ENCODE measurements around the gene GAPVD1.
"Not testable (repeated sequence)": the region's sequence is repeated elsewhere in the genome, so short reads cannot be mapped to it uniquely, and the experiment has no call there.

Gene GAPVD1

DNA sequence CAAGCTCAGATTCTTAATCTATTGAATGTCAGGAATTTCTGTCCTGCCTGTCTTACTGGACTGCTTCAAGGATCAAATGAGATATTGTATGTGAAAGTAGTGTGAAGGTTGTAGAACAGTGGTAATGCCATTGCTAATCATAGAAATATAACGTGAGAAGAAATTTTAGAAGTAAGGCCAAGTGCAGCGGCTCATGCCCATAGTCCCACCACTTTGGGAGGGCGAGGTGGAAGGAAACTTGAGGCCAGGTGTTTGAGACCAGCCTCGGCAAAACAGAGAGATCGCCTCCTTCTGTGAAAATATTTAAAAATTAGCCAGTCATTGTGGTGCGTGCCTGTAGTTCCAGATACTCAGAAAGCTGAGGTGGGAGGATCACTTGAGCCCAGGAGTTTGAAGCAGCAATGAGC, 15.4 kb upstream of the GAPVD1 start:
- DNase-seq, result no peak

DNA sequence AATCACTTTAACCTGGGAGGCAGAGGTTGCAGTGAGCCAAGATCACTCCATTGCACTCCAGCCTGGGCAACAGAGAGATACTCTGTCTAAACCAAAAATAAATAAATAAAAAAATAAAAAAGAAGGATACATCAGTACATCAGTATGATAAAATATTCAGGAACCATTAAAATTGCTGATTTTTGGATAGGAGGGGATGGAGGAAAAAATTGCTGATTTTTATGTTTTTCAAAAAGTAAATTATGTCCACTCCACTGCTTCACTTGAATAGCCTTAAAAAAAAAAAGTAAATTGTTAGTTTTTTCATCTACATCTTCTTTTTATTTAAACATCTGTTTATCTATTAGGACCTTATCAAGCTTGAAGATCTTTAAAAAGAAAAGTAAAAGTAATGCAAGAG, 7.4 kb upstream of the GAPVD1 start:
- no peak for DNase-seq

DNA sequence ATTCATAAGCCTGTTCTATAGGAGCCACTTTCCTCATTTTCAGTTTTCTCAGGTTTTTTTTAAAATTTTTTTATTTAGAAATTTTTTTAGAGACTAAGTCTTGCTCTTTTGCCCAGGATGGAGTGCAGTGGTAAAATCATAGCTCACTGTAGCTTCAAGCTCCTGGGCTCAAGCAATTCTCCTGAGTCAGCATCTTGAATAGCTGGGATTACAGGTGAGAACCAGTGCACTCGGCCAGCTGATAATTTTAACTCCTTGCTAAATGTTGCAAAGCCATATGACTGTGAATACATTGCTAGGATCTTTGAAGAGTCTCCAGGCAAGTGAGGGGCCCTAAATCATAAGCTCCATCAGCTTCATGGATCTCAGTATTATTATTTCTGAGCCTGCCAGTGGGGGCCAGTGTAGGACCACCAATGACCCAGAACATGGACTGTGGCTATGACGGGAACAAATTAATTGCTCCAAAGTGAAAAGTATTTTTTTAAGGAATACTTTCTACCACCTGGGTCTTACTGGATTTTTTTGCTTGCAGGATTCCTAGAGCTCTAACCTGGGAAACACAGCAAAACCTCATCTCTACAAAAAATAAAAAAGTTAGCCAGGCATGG, 5.7 kb upstream of the GAPVD1 start:
- no peak for DNase-seq

DNA sequence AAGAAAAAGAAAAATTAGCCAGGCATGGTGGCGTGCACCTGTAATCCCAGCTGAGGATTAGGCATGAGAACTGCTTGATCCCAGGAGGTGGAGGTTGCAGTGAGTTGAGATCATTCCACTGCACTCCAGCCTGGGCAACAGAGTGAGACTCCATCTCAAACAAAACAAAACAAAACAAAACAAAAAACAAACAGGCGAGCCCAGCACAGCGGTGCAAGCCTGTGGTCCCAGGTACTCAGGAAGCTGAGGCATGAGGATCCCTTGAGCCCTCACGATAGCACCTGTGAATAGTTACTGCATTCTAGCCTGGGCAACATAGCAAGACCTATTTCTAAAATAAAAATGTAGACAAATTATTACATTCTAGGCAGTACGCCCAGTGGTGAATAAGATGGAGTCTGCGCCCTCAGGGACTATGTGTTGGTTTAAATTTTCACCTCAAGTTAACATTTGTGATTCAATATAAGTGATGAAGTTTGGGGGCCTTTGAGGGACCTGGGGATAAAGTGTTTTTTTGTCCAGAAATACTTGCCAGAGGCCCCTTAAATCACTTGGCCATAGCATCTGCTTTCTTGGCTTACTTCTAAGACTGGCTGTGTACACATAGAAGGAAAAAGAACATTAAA, 3.4 kb upstream of the GAPVD1 start:
- no peak for DNase-seq

DNA sequence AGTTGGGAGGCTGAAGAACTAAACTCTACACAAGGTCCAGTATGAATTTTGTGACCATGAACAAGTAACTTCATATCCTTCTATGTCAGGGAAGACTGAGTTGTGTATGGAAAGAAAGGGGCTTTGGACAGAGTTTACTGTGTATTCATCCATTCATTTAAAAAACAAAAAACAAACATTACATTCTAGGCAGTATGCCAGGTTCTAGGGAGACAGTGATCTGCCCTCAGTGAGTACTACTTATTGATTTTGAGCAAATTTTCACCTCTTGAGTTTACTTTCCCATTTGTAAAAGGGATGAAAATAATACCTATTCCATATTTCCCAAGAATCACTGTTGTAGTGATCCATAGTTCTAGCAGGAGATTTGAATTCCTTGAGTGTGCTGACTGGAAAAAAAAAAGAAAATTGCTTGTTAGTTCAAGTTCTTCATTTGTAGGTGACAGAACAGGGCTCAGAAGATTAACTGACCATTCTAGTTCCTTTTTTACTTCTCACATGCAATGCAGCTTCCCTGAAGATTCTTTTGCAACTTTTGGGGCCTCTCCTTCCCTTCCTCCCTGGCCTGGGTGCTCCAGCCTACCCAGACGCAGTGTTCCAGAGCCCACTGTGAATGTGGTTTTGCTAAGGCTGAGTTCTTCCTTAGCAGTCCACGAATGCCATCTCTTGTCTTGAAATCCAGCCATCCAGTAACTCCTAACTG, 2.6 kb upstream of the GAPVD1 start:
- no peak for DNase-seq

DNA sequence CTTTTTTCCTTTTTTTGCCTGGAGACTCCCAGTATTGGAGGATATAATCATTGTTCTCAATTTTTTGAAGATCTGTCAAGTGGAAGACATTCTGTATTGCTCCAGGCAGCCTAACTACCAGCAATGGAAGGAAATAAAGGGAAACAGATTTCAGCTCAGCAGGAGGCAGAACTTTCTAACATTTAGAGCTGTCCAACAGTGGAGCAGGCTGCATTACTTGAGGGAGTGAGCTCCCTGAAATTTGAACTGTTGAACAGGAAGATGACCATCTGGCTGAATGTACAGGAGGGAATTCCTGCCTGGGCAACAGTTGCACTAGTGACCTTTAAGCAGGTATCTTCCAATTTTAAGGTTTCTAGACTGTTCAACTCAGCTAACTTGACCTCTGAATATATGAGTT, 1.1 kb upstream of the GAPVD1 start:
- no peak for DNase-seq

DNA sequence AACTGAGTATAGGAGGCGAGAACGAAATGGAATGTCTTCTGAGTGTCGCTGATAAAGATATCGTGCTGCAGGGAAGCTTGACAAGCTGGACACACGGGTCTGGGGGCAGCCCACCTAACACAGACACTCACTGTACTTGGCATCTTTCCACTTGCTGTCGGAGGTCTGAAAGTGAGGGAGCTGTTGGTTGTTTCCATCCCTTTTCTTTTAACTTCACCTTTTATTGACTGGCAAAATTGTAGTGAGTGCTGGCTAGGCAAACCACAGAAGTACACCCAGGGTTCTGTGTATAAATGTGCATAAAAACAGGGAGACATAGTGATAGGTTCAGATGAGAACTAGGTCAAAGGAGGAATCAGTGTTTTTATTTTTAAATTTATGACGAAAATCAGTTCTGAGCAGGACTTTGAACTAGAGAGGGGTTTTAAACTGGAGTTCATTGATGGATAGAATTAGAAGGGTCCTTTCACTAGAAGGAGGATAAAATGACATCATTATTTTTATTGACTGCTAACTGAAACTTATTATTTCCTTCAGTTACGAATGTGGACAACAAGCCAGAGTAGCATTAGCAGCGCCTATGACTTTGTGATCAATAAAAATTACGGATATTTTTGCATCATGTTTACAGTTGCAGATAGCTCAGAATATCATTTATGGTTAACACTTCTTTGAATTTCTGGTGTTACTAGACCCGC, 817 bp downstream of the GAPVD1 start:
- DNase-seq, result peak; percentile 40

DNA sequence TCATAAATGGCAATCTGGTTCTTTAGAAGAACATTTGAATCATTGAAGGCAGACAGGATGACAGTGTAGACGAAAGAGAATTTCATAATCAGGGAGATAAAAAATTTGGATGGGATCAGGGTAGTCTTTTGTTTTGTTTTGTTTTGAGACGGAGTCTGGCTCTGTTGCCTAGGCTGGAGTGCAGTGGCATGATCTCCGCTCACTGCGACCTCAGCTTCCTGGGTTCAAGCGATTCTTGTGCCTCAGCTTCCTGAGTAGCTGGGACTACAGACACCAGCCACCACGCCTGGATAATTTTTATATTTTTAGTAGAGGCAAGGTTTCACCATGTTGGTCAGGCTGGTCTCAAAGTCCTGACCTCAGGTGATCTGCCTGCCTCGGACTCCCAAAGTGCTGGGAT, 2.4 kb downstream of the GAPVD1 start:
- peak; percentile 57 for DNase-seq

DNA sequence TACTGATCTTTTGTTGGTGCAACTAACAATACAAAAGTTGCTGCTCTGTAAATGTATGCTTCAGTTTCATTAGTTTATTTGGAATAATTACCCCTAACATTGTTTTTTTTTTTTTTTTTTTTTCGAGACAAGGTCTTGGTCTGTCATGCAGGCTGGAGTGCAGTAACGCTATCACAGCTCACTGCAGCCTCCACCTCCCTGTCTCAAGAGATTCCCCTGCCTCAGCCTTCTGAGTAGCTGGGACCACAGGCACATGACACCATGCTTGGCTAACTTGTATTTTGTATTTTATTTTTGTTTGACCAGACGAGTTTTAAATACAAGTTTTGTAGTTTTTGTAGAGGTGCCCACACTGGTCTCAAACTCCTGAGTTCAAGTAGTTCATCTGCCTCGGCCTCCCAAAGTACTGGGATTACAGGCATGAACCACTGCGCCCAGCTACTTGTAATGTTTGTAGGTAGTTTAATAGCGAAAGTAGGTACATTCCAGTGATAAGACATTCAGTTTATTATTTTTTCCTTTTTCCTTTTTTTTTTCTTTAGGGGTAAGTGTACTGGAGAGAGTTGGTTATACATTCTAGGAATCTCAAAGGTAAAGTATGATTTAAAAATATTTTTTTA, 6.9 kb downstream of the GAPVD1 start:
- DNase-seq, result no peak

DNA sequence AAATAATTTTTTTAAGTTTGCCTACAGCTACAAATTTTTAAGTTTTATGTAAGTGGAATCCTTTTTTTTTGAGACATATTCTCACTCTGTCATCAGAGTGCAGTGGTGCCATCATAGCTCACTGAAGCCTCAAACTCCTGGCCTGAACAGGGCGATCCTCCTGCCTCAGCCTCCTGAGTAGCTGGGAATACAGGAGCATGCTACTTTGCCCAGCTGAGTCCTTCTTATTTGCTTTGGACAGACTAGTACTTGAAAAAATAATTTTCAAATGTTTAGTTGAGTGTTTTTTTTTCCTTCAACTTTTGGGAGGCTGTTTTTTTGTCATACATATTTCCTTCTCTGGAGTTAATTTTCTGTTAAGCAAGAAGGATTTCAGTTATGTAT, 7.4 kb downstream of the GAPVD1 start:
- DNase-seq, result no peak

DNA sequence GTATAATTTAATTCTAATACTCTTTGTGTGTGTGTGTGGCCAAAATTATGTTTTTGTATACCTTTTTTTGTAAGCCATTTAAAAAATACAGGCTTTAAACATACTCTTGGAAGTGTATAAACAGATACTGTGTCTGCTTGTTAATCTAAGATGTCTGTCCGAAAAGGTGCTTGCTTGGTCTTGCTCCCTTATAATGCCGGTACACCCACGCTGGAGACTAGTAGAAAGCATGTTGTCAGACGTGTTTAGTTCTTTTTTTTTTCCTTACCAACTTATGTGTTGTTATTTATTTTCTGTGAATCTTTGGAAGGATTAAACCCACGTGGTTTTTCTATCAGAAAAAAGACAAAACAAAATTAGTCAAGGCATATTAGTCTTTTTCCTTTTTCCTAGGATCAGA, 9.5 kb downstream of the GAPVD1 start:
- DNase-seq, result no peak

DNA sequence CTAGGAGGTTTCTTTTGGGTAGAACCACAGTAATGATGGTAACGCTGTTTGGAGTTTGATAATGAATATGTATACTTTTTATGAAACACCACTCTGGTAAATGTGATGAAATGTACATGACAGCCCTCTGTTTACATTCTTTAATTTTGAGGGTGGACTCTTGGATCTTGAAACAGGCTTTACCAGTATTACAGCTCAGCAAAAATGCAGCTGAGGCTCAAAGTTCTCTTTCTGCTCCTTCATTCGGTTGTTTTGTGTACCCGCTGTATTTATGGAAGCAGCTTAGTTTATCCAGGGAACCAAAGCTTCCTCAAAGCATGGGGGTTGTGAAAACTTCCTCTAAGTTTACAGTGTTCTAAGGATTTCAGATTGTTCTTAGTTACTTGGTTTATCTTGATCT, 11.1 kb downstream of the GAPVD1 start:
- no peak for DNase-seq

DNA sequence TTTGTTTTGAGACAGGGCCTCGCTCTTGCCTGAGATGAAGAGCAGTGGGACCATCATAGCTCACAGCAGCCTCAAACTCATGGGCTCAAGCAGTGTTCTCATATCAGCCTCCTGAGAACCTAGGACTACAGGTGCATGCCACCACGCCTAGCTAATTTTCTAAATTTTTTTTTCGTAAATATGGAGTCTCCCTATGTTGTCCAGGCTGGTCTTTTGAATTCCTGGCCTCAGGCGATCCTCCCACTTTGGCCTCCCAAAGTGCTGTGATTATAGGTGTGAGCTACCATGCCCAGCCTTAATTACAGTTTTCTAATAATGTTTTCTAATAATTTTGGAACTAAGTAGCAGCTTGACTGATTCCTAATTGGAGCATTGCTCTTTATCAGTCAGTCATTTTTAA, 15.1 kb downstream of the GAPVD1 start:
- DNase-seq, result no peak

DNA sequence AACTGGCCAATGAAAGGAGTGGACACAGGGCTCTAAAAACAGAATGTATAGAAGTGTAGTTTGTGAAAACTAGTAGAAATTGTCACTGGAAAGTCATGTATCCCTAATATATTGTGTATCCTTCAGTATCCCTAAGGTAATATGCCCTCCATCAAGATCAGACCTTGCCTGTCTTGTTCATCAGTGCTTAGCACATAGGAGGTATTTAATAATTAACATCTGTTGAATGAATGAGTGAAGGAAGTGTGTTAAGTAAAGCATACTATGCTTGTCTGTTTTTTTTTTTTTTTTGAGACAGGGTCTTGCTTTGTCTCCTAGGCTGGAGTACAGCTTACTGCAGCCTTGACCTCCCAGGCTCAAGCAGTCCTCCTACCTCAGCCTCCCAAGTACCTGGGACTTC, 15.8 kb downstream of the GAPVD1 start:
- DNase-seq, result no peak

DNA sequence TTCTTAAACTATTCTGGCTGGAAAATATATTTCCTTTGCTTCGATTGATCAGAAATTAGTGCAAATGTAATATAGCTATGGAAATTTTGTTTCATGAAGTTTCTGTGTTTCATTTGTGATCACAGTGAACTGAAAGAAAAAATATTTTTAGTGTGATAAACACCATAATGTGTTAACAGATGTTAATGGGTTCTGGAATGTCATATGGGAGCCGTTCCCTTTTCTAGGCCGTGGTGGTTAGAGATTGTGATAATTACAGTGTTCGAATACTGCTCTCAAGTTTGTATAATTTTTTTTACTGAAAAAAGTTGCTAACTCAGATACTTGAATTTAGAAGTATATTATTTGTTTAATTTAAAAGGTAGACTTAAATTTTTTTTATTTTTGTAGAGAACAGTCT, 19.3 kb downstream of the GAPVD1 start:
- DNase-seq, result no peak

DNA sequence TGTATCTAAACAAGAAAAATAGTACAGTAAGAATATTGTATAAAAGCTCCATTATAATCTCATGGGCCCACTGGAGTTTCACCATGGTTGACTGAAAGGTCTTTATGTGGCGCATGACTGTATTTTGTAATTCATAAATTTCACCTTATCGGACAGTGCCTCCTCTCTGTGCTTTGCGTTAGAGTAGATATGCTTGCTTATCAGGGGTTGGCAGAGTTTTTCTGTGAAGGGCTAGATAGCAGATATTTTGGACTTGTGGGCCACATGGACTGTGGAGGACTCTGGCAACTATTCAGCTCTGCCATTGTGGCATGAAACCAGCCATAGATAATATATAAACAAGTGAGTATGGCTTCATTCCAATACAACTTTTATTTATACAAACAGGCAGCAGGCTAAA, 23.2 kb downstream of the GAPVD1 start:
- DNase-seq, result no peak

DNA sequence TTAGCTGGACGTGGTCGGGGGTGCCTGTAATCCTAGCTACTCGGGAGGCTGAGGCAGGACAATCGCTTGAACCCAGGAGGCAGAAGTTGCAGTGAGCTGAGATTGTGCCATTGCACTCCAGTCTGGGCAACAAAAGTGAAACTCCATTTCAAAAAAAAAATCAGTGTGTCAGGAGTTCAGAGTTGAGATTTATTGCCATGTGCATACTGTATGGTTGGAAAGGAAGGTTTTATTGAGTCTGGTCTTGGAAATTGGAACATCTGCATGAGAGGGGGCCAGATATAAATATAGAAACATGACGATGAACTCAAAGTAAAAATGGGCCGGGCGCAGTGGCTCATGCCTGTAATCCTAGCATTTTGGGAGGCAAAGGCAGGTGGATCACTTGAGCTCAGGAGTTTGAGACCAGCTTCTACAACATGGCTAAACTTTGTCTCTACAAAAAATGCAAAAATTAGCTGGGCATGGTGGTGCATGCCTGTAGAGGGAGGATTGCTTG, 25.4 kb downstream of the GAPVD1 start:
- DNase-seq, result not testable (repeated sequence)

DNA sequence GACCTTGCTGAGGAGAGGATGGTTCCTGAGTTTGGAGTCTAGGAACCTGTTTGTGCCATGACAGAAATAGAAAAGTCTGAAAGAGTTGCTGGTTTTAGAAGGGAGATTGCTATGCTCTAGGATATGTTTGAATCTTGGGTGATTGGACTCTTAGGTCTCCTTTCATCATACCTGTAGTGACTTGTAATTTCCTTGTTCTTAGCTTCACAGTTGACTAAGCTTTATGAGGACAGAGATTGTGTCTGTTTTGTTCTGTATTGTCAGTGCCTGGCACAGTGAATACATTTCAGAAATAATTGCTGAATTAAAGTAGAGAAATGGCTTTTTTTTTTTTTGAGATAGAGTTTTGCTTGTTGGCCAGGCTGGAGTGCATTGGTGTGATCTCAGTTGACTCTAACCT, 31.5 kb downstream of the GAPVD1 start:
- no peak for DNase-seq

DNA sequence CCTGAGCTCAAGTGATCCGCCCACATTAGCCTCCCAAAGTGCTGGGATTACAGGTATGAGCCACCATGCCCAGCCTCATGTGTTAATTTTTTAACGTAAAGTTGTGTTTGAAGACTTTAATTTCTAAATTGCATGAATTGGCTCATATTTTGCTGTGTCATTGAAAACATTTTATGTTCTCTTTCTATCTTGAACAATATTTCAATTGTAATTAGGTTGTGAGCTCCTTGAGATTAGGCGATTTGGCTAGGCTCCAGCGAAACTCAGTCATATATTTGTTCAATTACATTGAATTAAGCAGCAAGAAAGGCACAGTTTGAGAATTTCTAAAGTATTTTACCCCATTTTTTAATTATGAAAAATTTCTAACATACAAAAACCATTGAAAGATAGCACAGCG, 34.0 kb downstream of the GAPVD1 start:
- DNase-seq, result no peak

DNA sequence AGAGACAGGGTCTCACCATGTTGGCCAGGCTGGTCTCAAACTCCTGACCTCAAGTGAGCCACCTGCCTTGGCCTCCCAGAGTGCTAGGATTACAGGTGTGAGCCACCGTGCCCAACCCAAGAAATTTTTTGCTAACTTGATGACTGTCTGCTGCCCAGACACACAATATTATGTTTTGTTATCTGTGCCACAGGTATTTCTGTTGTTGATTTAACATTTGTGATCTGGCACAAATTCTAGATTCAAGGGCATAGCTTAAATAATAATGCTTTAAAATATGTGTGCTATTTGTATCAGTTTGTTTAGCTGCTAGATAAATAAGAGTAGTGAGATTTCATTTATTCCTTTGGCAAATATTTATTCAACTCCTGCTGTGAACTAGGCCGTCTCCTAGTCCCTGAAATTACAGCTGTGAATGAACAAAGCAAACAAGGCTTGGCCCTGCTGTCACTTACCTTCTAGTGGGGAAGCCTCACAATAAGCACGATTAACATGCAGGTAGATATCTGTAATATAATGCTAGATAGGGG, 35.3 kb downstream of the GAPVD1 start:
- no peak for DNase-seq

DNA sequence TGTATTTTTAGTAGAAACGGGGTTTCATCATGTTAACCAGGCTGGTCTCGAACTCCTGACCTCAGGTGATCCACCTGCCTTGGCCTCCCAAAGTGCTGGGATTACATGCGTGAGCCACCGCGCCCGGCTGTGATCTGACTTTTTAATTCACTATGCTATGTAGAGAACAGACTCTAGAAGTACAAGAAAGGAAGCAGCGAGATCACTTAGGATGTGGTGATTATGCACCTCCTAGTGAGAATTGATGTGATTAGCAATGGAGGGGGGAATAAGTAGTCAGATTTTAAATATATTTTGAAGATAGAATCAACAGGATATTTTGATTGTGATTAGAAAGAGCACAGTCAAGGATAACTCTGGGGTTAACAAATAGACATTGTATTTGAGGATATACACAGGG, 36.3 kb downstream of the GAPVD1 start:
- no peak for DNase-seq

DNA sequence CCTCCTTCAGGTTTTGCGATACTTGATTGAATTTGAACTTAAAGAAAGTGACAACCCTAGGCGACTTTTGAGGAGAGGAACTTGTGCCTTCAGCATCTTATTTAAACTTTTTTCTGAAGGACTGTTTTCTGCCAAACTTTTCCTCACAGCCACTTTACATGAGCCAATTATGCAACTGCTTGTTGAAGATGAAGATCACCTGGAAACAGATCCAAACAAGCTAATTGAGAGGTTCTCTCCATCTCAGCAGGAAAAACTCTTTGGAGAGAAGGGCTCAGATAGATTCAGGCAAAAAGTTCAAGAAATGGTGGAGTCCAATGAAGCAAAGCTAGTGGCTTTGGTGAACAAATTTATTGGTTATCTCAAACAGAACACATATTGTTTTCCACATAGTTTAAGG, 40.6 kb downstream of the GAPVD1 start:
- DNase-seq, result no peak

DNA sequence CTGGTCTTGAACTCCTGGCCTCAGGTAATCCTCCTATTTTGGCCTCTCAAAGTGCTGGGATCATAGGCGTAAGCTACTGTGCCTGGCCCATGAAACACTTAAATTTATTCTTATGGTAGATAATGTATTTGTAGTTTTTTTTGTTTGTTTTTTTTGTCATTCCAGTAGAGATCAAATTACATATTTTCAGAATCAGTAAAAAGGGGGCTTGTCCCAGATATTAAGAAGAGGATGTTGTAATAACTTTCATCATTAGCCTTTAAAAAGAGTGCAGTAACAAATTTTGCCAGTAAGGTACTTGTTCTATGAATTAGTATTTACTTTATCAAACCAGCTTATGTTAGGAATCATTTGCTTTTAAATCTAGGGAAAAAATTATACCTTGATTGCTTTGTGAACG, 42.6 kb downstream of the GAPVD1 start:
- DNase-seq, result no peak
